VCaP (cell line): Measurements from ENCODE around the gene ABCG5.

Source experiments
- H3K27ac ChIP-seq: fragments of 450-650 bp; 2 replicates; pipeline ENCODE4 v1.5.1; 2017
- CTCF ChIP-seq: fragments of 450-650 bp; conservative IDR thresholded peaks from 2 replicates; pipeline ENCODE4 v1.5.1; 2017; ENCODE audit warnings: mild to moderate bottlenecking, moderate library complexity

ABCG5 gene

GRCh38 chr2:43774617-43775016, 64.0 kb downstream of the ABCG5 start:
- peak overlapping the region; percentile 77 for H3K27ac ChIP-seq
- no peak for TF ChIP-seq CTCF

- TF ChIP-seq CTCF: no peak
Observed at GRCh38 chr2:43773876-43774613, 64.6 kb downstream of the ABCG5 start, which contains the start of gene DYNC2LI1. DYNC2LI1 (plus strand) TSS chr2:43774039; CDS start chr2:43774139, 100 bp downstream.

GRCh38 chr2:43766006-43766405, 72.6 kb downstream of the ABCG5 start:
- no peak for TF ChIP-seq CTCF
- no peak overlapping the region for H3K27ac ChIP-seq

More at GRCh38 chr2:43773876-43774613, 64.6 kb downstream of the ABCG5 start, which contains the start of gene DYNC2LI1:
- peak within 1 kb of the TSS; percentile 77 for H3K27ac ChIP-seq

GRCh38 chr2:43764086-43764705, 74.4 kb downstream of the ABCG5 start:
- H3K27ac ChIP-seq: no peak overlapping the region
- TF ChIP-seq CTCF: no peak

- H3K27ac ChIP-seq: no peak overlapping the region
- no peak for TF ChIP-seq CTCF
Observed at GRCh38 chr2:43763091-43763490, 75.5 kb downstream of the ABCG5 start.
